HG03432 (cell line): ENCODE measurements around the gene HS6ST3.
"Not testable (repeated sequence)": the region's sequence is repeated elsewhere in the genome, so short reads cannot be mapped to it uniquely, and the experiment has no call there.

Experiments used
- ATAC-seq: cut with Tn5 transposase; IDR thresholded peaks from one replicate; pipeline ENCODE4 v1.9.1; 2021; ENCODE audit warnings: mild to moderate bottlenecking, moderate library complexity; ENCODE audit not compliant: unreplicated experiment

HS6ST3 gene

DNA sequence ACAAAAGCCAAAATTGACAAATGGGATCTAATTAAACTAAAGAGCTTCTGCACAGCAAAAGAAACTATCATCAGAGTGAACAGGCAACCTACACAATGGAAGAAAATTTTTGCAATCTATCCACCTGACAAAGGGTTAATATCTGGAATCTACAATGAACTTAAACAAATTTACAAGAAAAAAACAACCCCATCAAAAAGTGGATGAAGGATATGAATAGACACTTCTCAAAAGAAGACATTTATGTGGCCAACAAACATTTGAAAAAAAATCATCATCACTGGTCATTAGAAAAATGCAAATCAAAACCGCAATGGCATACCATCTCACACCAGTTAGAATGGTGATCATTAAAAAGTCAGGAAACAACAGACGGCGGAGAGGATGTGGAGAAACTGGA lies 688.4 kb downstream of the HS6ST3 start:
- ATAC-seq, result not testable (repeated sequence)

DNA sequence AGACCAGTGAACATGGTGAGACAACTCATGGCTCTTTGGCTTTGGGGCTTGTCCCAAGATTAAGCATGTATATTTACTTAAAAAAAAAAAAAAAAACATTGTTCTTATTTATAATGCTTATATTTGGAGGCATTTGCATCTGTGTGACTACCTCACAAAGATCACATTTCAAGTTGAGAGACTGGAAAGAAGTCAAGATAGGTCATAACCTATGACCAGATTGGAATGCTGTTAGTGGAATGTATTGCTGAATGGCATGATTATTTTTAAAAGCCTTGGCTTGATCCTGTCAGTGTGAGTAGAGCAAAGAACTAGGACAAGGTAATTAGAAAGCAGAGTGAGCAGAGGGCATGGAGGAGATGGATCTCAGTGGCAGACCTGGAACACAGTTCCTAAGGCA lies 689.8 kb downstream of the HS6ST3 start:
- ATAC-seq, result no peak

GRCh38 chr13:96780105-96780504 lies 690.2 kb downstream of the HS6ST3 start:
- no peak for ATAC-seq

DNA sequence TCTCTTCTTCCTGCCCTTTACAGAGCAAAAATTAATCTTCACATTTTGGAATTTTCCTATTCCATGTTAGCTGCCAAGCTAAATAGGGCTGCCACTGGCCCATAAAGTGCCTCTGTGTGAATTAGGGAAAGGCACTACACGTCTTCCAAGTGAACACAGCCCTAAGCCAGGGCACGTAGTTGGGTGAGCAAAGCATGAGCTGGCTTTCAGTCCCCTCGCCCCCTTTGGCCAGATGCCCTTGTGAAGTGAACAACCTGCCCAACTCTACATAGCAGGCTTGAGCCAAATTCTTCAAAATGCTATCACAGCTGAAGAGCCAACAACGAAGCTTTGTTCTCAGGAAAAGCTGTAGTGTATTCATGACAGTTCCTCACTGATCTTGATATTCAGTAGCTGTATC lies 691.2 kb downstream of the HS6ST3 start:
- no peak for ATAC-seq

DNA sequence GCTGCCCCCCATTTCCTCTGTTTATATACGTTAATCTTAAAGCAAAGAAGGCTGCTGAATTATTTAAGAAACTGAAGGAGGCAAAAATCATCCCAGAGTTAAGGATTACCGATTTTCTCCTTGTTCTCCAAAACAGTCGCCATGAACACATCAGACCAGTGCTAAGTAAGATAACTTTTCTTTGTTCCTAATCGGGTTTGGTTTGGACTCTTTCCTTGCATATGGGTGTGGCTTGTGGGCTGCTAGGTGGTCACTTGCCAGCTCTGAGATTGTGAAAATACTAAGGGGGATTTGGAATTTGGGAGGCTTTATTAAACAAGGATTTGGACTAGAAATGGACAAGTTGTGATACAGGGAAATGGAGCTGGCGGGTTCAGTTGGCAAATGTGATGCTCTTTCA lies 692.3 kb downstream of the HS6ST3 start:
- no peak for ATAC-seq

DNA sequence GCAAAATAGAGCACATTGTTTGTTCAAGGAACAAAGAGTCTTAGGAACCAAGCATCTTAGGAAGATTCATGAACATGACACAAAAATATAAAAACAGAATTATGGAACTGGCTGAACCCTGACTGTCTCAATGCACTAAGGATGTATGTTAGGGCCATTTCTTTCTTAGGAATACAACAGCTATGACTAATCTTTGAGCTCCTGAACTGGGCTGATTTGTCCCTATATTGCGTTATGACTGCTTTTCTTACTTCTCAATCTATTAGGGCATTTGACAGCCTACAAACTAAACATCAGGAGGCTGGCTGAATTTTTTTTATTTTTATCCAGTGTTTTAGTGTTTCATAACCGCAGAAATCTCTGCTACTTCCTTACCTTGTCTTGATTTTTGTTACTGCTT lies 693.1 kb downstream of the HS6ST3 start:
- no peak for ATAC-seq

GRCh38 chr13:96783511-96783910 lies 693.6 kb downstream of the HS6ST3 start:
- ATAC-seq, result no peak

- no peak for ATAC-seq
Observed at GRCh38 chr13:96785986-96786385, 696.1 kb downstream of the HS6ST3 start.

GRCh38 chr13:96792188-96792587 lies 702.3 kb downstream of the HS6ST3 start:
- no peak for ATAC-seq

DNA sequence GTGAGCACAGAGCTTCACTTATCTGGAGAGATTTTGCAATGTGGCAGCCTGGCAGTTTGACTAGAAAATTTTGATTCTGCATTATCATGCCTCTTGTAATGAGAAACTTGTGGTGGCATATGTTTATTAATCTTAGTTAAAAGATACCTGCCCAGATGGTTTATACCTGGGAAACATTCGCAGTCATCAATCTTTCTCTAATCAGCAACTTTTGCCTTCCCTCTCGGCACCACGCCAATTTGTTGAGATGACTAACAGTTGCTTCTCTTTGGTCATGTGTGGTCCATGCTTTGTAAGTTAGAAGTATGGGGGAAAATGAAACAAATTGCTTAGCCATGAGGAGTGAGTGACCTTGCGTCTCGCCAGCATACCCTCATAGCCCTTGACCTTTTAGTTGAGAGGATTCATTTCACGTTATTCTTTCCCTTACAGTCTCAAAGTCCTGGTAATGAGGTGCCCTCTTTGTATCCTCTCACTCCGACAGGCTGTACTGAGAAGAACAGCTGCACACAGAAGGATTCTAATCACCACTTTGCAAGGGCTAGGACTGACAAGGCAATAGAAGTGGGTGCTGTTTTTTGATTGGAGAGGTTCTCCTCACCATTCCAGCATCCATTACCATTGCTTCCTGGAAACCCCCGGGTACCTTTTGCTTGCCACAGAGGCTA lies 703.0 kb downstream of the HS6ST3 start:
- ATAC-seq, result no peak

DNA sequence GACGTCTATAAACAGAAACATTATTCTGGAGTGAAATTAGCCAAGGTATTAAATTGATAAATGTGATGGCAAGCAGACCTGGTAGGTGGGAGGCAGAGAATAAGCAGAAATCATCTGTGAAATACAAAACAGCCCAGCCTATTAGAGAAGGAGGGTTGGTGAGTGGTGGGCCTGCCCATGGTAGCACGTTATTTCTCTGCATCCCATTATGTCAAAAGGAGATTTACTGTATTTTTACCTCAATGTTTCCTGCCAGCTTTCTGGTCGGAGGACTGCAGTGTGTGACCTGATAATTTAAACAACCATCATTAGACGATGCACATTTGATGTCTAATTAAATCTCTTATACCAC lies 703.5 kb downstream of the HS6ST3 start:
- ATAC-seq, result no peak

GRCh38 chr13:96794669-96795068 lies 704.8 kb downstream of the HS6ST3 start:
- ATAC-seq, result no peak

GRCh38 chr13:96795670-96796069 lies 705.8 kb downstream of the HS6ST3 start:
- ATAC-seq, result no peak

DNA sequence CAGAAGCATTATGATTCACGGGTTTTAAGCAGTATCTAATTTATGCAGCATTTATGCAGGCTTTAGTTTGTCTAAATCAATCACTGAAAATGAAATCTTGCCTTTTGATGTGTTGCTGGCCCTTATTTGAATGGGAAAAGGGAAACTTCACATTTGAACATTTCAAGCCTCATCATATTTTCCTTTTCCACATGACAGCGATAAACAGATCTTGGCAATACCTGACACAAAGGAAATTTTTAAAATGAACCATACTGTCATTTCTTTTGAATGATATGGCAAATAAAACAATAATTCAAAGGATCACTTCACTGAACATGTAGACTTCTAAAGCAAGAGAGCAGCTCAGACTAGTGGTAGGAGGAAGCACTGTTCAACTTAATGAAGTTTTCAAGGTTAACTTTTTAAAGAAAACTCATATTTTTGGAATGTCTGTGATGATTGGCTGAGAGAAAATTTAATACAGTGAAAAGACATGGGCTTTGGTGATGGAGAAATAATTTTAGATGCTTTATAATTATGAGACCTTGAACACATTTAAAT lies 706.3 kb downstream of the HS6ST3 start:
- no peak for ATAC-seq

GRCh38 chr13:96797136-96797535 lies 707.2 kb downstream of the HS6ST3 start:
- no peak for ATAC-seq

DNA sequence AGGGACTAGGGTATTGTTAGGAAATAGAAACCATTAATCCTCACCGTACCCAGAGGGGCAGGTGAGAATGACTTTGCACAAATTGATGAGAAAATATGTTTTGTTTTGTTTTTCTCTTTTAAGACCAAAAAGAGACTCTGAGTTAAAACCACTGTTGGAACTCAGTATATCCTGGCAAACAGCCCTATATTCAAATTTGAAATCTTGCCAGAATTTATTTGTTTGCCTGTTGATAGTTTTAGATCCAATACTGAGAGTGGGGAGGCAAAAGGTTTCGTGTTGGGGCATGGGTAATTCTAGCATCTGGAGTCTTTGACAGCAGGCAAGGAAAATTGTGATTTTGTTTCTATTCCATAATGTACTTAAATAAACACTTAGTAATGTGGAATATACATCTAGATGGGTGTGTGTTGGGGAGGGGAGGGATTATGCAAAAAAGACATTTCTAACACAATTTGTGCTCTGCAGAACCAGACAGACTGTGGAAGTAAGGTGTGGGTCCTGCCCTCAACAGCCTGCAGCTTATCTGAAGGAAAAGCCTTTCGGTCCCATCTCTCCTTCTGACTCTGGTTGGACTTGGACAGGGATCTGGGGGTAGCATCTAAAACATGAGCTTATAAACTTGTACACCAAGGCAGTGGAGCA lies 713.7 kb downstream of the HS6ST3 start:
- ATAC-seq, result no peak

DNA sequence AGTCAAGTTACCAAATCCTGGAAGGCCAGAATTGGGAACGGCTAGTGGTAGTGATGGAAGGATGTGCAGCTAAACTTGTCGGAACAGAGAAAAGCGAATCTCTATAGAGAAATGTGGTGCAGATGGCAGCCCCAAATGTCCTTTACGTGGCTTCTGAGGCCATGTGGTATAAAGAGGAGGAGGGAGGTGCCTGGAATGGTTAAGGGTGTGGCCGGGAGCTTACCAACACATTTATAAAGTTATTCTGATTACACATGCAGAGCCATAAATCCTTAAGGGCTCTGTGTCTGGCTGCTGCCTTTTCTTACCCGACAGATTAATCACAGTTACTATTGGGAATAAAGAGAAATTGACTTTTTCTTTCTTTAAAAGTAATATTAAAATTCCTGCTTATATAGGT lies 714.3 kb downstream of the HS6ST3 start:
- no peak for ATAC-seq

DNA sequence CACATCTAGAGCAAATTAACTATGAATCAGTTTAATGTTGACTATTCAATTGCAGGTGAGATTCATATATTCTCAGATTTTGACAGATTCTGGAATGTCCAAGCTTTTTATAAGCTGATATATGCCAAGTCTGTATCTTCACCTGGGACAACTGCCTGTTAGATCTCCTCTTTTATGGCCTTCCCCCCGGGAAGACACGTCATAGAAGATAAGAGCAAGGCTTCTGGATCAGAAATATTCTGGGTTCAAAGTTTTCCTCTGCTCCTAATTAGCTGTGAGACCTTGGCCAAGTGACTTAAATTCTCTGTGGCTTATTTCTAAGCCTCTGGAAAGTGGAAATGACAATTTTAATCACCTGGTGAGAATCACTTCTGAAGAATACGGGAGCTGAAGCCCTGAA lies 716.8 kb downstream of the HS6ST3 start:
- no peak for ATAC-seq

DNA sequence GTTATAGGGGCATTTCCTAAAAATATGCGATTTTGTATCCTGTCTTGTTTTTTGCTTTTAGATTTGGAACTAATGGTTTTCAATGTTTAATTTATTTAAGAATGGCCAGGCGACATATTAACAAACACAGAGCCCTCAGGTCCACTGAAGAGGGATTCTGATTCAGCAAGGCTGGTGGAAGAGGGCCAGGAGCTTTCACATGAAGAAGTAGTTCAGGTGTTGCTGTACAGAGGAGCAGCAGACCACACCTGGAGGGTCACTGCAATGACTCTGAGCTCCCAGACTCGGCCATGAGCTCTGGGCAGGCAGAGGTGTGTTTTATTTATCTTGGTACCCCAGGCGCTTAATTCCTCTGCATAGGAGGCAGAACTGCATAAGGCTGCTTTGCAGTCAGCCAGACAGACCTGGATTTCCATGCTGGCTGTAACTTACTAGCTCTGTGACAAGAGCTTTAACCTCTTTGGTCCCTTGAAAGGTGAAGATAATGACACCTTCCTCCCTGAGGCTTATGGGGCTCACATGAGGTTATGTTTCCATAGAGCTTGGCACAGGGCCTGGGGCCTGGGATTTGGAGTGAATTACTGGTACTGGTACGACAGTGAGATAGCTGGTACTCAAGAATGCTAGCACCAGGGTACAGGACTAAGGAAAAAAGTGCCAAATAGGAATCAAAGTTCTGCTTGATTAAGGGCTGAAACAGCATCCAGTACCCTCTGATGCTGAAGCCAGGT lies 719.6 kb downstream of the HS6ST3 start:
- no peak for ATAC-seq

DNA sequence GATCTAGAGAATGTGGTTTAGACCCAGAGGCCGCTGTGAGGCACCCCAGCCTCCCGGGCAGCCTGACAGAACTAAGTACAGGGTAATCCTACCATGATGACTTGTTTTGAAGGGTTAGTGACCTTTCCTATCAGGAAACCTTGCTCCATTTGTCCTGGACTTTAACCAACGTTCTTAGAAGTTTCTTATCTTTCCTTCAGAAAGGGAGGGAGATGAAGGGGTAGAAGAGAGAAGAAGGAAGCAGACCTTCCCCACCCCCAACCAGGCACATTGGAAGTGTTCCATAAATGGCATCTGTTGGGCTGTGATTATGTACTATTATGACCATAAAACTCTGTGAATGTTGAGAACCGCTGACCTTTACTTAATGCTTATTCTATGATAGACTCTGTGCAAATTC lies 720.2 kb downstream of the HS6ST3 start:
- ATAC-seq, result no peak

GRCh38 chr13:96811049-96811448 lies 721.1 kb downstream of the HS6ST3 start:
- no peak for ATAC-seq

GRCh38 chr13:96816261-96816660 lies 726.4 kb downstream of the HS6ST3 start:
- no peak for ATAC-seq
